ENCODE data around the gene CAP1. TPM values are rescaled to one million over a fixed set of nuclear protein-coding genes. Genes with fewer than 3 reads are reported as not detected.

The CAP1 gene
- total RNA-seq, 1 experiment from 2014 or later = 255 TPM

- Histone ChIP-seq H3K23ac (ENCODE audit: insufficient read length, low read depth, low read length) (no peak overlapping the region), H3K18ac (ENCODE audit: insufficient read length, low read depth, low read length) (no peak overlapping the region), H3K23me2 (ENCODE audit: insufficient read length, low read depth, low read length, poor library complexity, severe bottlenecking) (no peaks in the 10 kb centered on the region), H2BK15ac (ENCODE audit: low read depth, low read length) (no peak overlapping the region), H3K27me3 (ENCODE audit: insufficient read depth, low read length) (no peaks in the 10 kb centered on the region), H2BK5ac (ENCODE audit: insufficient read length, low read length) (no peak overlapping the region), H4K5ac (ENCODE audit: insufficient read length, low read depth, low read length) (no peak overlapping the region), H3K79me2 (ENCODE audit: insufficient read depth, low read length) (no peaks in the 10 kb centered on the region), H3K14ac (ENCODE audit: insufficient read depth, low read length) (no peak overlapping the region), H3K27ac (ENCODE audit: insufficient read length, low read depth, low read length) (no peak overlapping the region), H3T11ph (ENCODE audit: low read length) (no peak overlapping the region), H4K8ac (replicated peaks; ENCODE audit: insufficient read length, low read depth, low read length) (no peak overlapping the region), H3K4me1 (ENCODE audit: insufficient read depth, low read length) (no peaks in the 10 kb centered on the region), H3K9me3 (ENCODE audit: control insufficient read depth, low read depth, low read length) (no peaks in the 10 kb centered on the region), H2AFZ (ENCODE audit: low read length) (no peak overlapping the region), H3K9ac (ENCODE audit: extremely low read depth, insufficient read length, low read length) (no peak overlapping the region), H2AK5ac (ENCODE audit: insufficient read length, low read length) (no peak overlapping the region), H2BK12ac (ENCODE audit: insufficient read length, low read depth, low read length) (no peak overlapping the region), H2BK20ac (ENCODE audit: low read depth, low read length, poor library complexity, severe bottlenecking) (no peak overlapping the region), H4K91ac (ENCODE audit: insufficient read length, low read depth, low read length) (no peak overlapping the region), H3K4ac (ENCODE audit: low read depth, low read length) (no peak overlapping the region), H4K20me1 (ENCODE audit: control insufficient read depth, insufficient read depth, insufficient read length) (no peaks in the 10 kb centered on the region), H3K4me2 (ENCODE audit: insufficient read depth, insufficient read length, low read length) (no peak overlapping the region), H3K56ac (ENCODE audit: insufficient read length, low read depth, low read length) (no peak overlapping the region), H2BK120ac (ENCODE audit: low read depth, low read length, poor library complexity, severe bottlenecking) (no peak overlapping the region), H3K79me1 (ENCODE audit: insufficient read depth, low read depth, low read length, poor library complexity, severe bottlenecking) (no peaks in the 10 kb centered on the region)
- DNase-seq = no peak
- WGBS (ENCODE audit: extremely low coverage, insufficient read length, low lambda C conversion rate) = no CpG with 5 or more reads among the region's 4 CpGs
- peaks cover 4 to 25% of the 10 kb centered on the region in 2 experiments; a peak in 4 of 5 replicates for H3K9me3 Mint-ChIP-seq
- H3K4me3 Mint-ChIP-seq = no peak overlapping the region
- H3K36me3 Mint-ChIP-seq (ENCODE audit: insufficient read depth in 1 of 3, low read depth in 3 of 3) = no peaks in the 10 kb centered on the region
- no peak for TF ChIP-seq CTCF (conservative IDR thresholded peaks at IDR 0.05)
- no peak overlapping the region for H3K27ac Mint-ChIP-seq
- peaks cover 6% of the 10 kb centered on the region for H3K27me3 Mint-ChIP-seq (ENCODE audit: low read depth)
- no peaks in the 10 kb centered on the region for H3K4me1 Mint-ChIP-seq
Observed at GRCh38 chr1:40023379-40023944, 17.1 kb upstream of the CAP1 start.
